Esophagus (tissue), 2 donors: Measurements from ENCODE around the gene MEAK7. TPM values are rescaled to one million over a fixed set of nuclear protein-coding genes. Genes with fewer than 3 reads are reported as not detected.

ENCODE experiments used
- polyA plus RNA-seq, 2 donors: library from polyadenylated mRNA; stranded (reverse); fragments of 200-250 nt; gene quantifications; one replicate each; pipeline ENCODE4 v1.2.3, GENCODE V29; 2013
- donor health status: healthy with polysubstance abuse.
- donor health status: Bipolar disorder and iron deficiency.

Gene MEAK7
- polyA plus RNA-seq, 2 donors: 9.5 to 13.8 TPM

Other genes with a start within 250 kb of the MEAK7 start
- gene WFDC1, start 209.8 kb downstream of the MEAK7 start, polyA plus RNA-seq: 1 to 10 TPM; 4.0 to 4.5 TPM
- gene ATP2C2, start 136.1 kb downstream of the MEAK7 start, polyA plus RNA-seq: 1 to 10 TPM; 1.1 to 2.2 TPM
- 10 to 100 TPM in 1 of 2 donors, 1 to 10 TPM in 1; 7.2 to 16.6 TPM for gene COTL1, start 113.4 kb upstream of the MEAK7 start, polyA plus RNA-seq
- 10 to 100 TPM; 15.9 to 16.1 TPM for gene KLHL36, start 143.9 kb upstream of the MEAK7 start, polyA plus RNA-seq
- 10 to 100 TPM; 17.1 to 25.9 TPM for gene USP10, start 195.3 kb upstream of the MEAK7 start, polyA plus RNA-seq